ENCODE results near the gene ZNF654.
"Not testable (repeated sequence)": the region's sequence is repeated elsewhere in the genome, so short reads cannot be mapped to it uniquely, and the experiment has no call there.

The ZNF654 gene

DNA sequence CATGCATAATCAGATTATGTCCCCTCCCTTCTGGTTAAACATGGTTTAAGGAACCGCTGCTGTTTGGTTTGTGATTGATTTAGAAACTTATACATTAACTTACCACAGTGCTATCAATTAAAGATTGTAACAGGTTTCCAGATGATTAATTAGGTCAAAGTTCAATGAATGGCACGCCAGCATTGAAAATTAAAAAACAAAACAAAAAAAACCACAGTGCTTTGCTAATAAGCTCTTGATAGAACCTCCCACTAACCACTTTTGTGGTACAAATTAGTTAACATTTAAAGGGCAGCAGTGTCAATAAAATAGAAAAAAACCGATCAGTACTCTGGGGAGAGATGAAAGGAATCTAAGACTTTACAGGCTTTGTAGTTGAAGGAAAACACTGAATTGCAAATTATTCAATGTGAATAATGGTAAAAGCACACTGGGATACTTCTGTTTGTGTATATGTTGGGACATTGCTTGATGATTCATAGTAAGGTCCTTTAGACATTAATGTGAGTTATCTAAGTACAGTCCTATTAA lies 83.1 kb downstream of the ZNF654 start:
- DNase-seq (ENCODE audit: low read depth): no peak

DNA sequence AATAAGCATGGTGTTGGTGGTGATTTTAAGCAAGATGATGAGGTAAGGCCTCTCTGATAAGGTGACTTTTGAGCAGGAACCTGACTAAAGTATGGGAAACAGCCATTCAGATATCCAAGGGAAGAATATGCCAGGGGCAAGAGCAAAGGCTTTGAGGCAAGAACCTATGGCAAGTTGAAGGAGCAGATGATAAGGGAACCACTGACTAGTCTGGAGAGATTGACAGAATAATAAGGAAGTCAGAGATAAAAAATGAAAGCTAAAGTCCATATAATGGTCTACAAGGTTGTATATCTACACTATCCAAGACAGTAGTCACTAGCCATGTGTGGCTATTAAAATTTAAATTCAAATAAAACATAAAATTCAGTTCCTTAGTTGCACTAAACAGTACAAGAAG lies 88.2 kb downstream of the ZNF654 start:
- no peak for DNase-seq (ENCODE audit: low read depth)

- no peak for DNase-seq (ENCODE audit: low read depth)
These were observed 89.6 kb downstream of the ZNF654 start for GRCh38 chr3:88148651-88149050.

GRCh38 chr3:88149101-88149508 lies 90.0 kb downstream of the ZNF654 start:
- DNase-seq (ENCODE audit: low read depth): no peak

DNA sequence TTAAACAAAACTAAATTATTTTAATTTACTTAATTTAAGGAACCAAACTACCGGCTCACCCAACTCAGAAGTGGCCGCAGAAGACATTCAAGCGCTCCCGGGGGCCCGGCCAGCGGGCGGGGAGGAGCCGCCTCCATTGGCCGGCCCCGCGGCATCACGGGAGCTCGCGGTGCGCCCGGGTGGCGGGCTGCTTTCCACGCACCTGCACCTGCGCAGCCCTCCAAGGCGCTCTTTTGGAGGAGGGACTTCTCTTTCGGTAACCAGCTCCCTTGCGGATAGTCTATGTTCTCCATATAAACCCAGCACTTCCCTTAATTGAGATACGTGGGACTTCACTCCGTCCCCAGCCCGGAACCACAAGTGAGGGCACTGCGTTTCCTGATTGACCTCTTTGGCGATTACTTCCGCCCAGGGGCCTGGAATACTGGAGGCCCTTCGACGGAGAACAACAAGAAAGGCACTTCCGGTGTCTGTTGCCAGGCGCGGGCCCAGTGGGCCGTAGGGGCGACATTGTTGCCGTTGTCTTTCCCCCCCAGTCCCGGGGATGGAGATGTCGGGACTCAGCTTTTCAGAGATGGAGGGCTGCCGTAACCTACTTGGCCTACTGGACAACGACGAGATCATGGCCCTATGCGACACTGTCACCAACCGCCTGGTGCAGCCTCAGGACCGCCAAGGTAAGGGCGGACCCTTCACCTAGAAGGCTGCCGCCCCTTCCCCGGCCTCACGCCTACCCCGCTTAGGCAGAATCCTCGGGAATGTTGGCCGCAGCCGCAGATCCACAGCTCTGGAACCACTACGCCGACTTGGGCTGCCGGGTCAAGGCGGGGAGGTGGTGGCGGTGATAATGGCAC lies 90.7 kb downstream of the ZNF654 start, which contains the start of gene C3orf38:
Gene C3orf38, plus strand, starts transcription at position 451 of the 854 bp plus-strand sequence. Its CDS starts 94 bp downstream, at position 545.
- peak; percentile 59 for DNase-seq (ENCODE audit: low read depth)

- DNase-seq (ENCODE audit: low read depth): no peak
These were observed 91.3 kb downstream of the ZNF654 start for GRCh38 chr3:88150371-88150770.

DNA sequence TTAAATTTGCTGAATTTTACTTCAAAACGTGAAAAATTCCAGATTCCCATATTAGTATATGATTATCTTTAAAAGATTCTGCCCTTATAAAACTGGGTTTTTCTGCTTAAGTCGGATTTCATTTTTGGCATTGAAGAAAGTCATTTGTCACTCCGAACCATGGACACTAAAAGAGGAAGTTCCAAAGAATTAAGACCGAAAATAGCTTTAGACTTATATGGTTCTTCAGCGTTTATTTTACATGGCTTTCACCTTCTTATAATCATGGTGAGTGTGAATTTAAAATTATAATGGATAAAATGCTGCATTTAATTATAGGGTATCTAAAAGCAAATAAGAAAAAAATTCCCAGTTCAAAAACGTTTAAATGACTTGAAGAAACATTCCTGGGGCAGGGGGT lies 91.8 kb downstream of the ZNF654 start:
- no peak for DNase-seq (ENCODE audit: low read depth)

DNA sequence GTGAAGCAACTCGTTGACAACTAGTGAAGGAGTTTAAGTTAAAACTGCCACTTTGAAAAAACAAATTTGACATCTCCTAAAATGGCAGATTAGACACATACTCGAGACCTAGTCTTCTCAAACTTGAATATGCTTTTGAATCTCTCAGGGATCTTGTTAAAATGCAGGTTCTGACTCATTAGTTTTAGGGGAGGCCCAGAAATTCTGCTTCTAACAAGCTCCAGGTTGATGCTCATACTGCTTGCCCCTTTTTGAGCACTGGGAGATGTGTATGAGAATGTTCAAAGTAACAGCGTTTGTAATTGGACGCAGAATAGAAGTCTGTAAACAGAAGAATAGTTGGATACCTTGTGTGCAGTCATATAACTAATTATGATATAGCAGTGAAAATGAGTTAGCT lies 92.3 kb downstream of the ZNF654 start:
- DNase-seq (ENCODE audit: low read depth): no peak

DNA sequence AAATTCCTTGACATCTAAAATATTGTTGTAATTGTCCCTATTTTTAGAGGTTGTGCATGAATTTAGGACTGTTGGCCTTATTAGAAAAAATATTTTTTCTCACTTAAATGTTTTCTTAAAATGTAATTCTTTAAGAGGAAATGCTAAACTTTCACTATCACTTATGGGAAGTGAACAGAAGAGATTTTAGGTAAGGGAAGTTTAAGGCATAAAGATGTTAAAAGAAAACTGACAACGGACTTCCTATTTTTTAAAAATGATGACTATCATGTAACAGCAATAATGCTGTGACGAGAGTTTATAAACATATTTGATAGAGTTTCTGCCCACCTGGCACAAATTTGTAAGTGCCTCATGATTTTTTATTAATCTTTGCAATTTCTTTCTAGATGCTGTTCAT lies 93.8 kb downstream of the ZNF654 start:
- DNase-seq (ENCODE audit: low read depth): no peak

DNA sequence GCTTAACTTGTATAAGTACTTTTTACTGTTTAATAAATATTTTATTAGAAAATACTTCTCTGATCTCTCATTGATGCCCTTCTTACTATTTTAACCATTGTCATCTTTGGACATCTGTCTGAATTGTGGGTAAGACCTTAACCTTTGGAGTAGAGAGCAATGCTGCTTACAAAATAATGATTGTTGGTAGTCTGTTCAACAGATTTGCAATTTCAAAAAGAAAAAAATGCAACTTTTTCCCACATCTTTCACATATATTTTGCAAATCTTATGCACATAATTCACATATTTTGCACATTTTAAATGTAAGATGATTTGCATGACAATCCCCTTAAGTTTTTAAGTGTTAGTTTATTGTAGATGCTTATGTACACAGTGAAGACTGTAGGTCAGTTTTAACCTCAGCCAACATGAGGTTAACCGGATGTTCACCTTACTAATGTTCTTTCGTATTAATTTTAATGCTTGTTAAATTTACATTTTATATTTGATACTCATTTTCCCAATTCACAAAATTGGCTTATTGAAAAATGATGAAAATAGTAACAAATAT lies 107.4 kb downstream of the ZNF654 start:
- DNase-seq (ENCODE audit: low read depth): no peak

- DNase-seq (ENCODE audit: low read depth): no peak
These were observed 108.1 kb downstream of the ZNF654 start for GRCh38 chr3:88167173-88167572.

DNA sequence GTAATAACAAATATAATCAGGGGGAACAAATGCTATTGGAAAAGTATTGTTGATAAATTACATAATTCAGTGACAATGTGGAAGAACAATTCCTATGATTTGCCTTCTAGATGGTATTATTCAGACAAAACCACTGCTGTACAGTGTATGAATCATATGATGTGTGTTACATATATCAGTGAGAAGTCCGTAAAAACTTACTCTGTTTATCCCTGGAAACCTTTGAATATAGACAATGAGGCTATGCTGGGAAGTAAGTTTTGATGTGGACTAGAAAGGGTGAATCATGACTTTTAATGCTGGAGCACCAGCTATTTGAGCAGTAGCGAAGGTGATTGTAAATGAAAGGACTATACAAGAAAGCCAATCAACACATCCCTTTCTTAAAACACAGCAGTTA lies 108.6 kb downstream of the ZNF654 start:
- no peak for DNase-seq (ENCODE audit: low read depth)

- no peak for DNase-seq (ENCODE audit: low read depth)
These were observed 109.1 kb downstream of the ZNF654 start for GRCh38 chr3:88168171-88168570.

GRCh38 chr3:88180398-88180999 lies 121.4 kb downstream of the ZNF654 start:
- DNase-seq (ENCODE audit: low read depth): no peak

DNA sequence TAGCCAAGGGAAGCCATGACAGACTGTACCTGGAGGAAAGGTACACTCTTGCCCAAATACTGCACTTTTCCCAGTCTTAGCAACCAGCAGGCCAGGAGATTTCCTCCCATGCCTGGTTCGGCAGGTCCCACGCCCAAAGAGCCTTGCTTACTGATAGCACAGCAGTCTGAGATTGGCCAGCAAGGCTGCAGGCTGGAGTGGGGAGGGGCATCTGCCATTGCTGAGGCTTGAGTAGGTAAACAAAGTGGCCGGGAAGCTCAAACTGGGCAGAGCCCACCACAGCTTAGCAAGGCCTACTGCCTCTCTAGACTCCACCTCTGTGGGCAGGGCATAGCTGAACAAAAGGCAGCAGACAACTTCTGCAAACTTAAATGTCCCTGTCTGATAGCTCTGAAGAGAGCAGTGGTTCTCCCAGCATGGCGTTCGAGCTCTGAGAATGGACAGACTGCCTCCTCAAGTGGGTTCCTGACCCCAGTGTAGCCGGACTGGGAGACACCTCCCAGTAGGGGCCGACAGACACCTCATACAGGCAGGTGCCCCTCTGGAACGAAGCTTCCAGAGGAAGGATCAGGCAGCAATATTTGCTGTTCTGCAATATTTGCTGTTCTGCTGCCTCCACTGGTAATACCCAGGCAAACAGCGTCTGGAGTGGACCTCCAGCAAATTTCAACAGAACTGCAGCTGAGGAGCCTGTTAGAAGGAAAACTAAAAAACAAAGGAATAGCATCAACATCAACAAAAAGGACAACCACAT lies 123.3 kb downstream of the ZNF654 start:
- DNase-seq (ENCODE audit: low read depth): not testable (repeated sequence)

DNA sequence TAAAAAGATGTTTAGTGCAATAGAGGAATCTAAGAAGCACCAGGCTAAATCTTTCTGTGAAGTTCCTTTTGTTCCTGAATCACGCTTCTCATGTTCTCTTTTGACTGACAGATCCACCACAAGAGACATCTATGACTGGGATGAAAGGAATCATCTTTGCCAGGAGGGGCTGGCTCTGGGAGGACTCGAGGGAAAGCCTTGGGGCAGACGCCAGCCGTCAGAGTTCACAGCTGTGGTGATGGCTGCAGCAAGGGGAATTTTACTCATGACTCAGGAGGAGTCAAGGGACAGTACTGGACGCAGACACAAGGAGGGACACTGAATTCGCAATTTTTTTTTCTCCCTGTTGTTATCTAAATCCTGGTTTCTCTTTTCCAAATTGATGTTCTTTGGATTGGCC lies 129.4 kb downstream of the ZNF654 start:
- DNase-seq (ENCODE audit: low read depth): no peak

DNA sequence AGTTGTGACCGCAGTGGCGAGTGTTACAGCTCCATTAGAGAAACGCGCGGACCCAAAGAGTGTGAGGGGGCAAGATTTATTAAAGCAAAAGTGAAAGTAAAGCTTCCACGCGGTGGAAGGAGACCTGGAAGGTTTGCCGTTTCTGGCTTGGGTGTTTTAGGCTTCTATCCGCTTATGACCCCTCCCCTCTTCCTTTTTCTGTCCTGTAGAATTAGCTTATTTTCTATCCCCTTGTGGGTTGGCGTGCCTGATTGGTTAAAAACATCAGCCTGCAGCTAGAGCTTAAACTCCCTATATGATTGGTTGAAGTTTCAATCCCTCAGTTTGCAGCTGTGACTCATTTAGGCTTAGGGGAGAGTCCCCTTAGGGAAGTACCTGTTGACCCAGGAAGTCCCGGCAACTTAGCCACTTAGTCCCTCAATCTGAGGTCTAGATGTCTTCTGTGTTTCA lies 130.3 kb downstream of the ZNF654 start:
- DNase-seq (ENCODE audit: low read depth): no peak

DNA sequence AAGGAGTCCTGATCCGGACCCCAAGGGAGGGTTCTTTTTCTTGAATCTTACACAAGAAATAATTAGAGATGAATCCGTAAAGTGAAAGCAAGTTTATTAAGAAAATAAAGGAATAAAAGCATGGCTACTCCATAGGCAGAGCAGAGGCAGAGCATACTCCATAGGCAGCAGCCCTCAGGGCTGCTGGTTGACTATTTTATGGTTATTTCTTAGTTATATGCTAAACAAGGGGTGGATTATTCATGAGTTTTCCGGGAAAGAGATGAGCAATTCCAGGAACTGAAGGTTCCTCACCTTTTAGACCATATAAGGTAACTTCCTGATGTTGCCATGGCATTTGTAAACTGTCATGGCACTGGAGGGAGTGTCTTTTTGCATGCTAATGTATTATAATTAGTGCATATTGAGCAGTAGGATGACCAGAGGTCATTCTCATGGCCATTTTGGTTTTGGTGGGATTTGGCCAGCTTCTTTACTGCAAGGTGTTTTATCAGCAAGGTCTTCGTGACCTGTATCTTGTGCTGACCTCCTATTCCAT lies 132.9 kb downstream of the ZNF654 start:
- no peak for DNase-seq (ENCODE audit: low read depth)

DNA sequence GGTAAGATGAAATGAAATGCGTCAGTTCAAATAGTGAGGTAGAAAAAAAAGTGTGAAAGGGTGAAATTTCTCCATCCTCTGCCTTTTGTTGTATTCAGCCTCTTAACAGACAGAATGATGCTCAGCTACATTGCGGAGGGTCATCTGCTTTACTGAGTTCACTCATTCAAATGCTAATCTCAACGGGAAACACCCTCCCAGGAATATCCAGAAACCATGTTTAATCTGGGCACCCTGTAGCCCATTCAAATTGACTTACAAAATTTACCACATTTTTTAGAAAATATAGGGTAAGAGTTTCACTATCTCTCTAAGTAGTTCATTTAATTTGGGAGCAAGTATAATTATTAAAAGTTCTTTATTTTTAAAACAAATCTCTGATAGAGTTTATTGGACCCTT lies 133.6 kb downstream of the ZNF654 start:
- no peak for DNase-seq (ENCODE audit: low read depth)
